NB4 (cell line): ENCODE results near the gene TPCN1.

ENCODE experiments used
- CTCF ChIP-seq: IDR thresholded peaks from one replicate; pipeline ENCODE4 v1.5.1; 2012; ENCODE audit warnings: low read depth, low read length
- MAX ChIP-seq: IDR thresholded peaks from 2 replicates; pipeline ENCODE4 v1.6.1; 2011; ENCODE audit warnings: low read depth, low read length
- MYC ChIP-seq: IDR thresholded peaks from 2 replicates; pipeline ENCODE4 v1.6.1; 2011; ENCODE audit warnings: low read depth, low read length
- POLR2A ChIP-seq: IDR thresholded peaks from 2 replicates; pipeline ENCODE4 v1.6.1; 2011; ENCODE audit warnings: mild to moderate bottlenecking; ENCODE audit not compliant: insufficient read length; ENCODE audit errors: extremely low read depth

- TF ChIP-seq MYC (no peak), CTCF (no peak), POLR2A (no peak), MAX (no peak)
These were observed 39.3 kb upstream of the TPCN1 start for GRCh38 chr12:113181975-113182374.
